Vagina (tissue), 2 donors: ENCODE data around the gene HSPA12A. TPM values are rescaled to one million over a fixed set of nuclear protein-coding genes. Genes with fewer than 3 reads are reported as not detected.

ENCODE experiments used
- DNase-seq, 2 donors: peaks; one replicate each; pipeline ENCODE4 v3.0.0-alpha.2; 2017; ENCODE audit errors: extremely low spot score in 2 of 2
- H3K27ac ChIP-seq: fragments of 200-600 bp; sonication (generic); one replicate; pipeline ENCODE4 v1.5.1; 2019
- H3K27me3 ChIP-seq: fragments of 200-600 bp; sonication (generic); one replicate; pipeline ENCODE4 v1.5.1; 2019
- H3K36me3 ChIP-seq, 2 donors: fragments of 200-600 bp; sonication (generic); one replicate each; pipeline ENCODE4 v1.5.1; 2017 to 2019
- H3K4me1 ChIP-seq: fragments of 200-600 bp; sonication (generic); one replicate; pipeline ENCODE4 v1.5.1; 2019
- H3K4me3 ChIP-seq, 2 donors: fragments of 200-600 bp; sonication (generic); 1 replicate in 1 of 2; 2 replicates in 1 of 2; pipeline ENCODE4 v1.5.1; 2016 to 2019
- H3K9me3 ChIP-seq: fragments of 200-600 bp; sonication (generic); one replicate; pipeline ENCODE4 v1.5.1; 2019
- POLR2A ChIP-seq, 2 donors: fragments of 450-650 bp; IDR thresholded peaks; one replicate each; pipeline ENCODE4 v1.6.1; 2017; ENCODE audit warnings: antibody characterized with exemption in 2 of 2, mild to moderate bottlenecking in 2 of 2, moderate library complexity in 2 of 2
- POLR2AphosphoS5 ChIP-seq, 2 donors: sonication (generic); formaldehyde crosslinking; IDR thresholded peaks; one replicate each; pipeline ENCODE4 v1.9.0; 2017; ENCODE audit warnings: antibody characterized with exemption in 2 of 2, mild to moderate bottlenecking in 2 of 2, low read depth in 1 of 2; ENCODE audit not compliant: insufficient read depth in 1 of 2
- intact Hi-C: fragments of 100-400 bp; cut with DNase I; formaldehyde crosslinking; loops from one replicate; pipeline ENCODE4 v1.15.1; 2023
- total RNA-seq: library from RNA; depleted of rRNA; stranded (reverse); fragments of >200 nt; gene quantifications from one replicate; pipeline ENCODE4 v1.2.3, GENCODE V29; 2016
- TF ChIP-seq, protein P1 (sequence below), 3 experiments: fragments of 450-650 bp in 2 of 3; fragments of 200-600 bp in 1 of 3; sonication (generic) in 1 of 3; IDR thresholded peaks; one replicate each; pipeline ENCODE4 v1.5.1; 2017 to 2019; ENCODE audit warnings: antibody characterized with exemption in 3 of 3, mild to moderate bottlenecking in 2 of 3, moderate library complexity in 2 of 3

HSPA12A gene
- total RNA-seq, 1 donor from 2014 or later, result 28.7 TPM

DNA sequence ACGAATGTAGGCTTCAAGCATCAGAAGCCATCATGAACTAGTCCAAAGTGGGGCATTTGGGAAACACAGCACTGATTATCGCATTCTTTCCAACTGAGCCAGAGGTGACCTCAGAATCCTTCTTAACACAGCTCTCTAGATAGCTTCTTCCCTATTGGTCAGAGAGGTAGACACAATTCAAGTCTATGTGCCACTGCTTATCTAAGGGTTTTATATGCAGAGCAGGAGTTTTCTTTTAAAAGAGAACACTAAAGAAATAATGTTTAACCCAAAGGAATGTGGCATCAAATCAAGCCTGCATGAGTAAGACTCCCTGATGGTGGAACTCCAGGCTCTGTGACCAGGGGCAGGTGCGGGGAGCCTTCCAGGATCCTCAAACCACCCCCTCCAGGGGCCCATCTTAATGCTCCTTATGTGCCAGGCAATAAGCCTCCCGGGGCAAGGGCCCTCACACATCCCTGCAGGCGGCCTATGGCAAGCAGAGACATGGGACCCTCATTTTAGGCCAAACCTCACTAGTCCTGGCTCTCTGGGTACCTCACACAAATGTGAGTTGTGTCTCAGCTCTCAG is 13.8 kb downstream of the HSPA12A start:
- TF ChIP-seq POLR2A (IDR thresholded peaks at IDR 0.05) (no peak), POLR2AphosphoS5 (IDR thresholded peaks at IDR 0.05; ENCODE audit: insufficient read depth in 1 of 2, low read depth in 1 of 2) (no peak)
- TF ChIP-seq, protein P1, sequence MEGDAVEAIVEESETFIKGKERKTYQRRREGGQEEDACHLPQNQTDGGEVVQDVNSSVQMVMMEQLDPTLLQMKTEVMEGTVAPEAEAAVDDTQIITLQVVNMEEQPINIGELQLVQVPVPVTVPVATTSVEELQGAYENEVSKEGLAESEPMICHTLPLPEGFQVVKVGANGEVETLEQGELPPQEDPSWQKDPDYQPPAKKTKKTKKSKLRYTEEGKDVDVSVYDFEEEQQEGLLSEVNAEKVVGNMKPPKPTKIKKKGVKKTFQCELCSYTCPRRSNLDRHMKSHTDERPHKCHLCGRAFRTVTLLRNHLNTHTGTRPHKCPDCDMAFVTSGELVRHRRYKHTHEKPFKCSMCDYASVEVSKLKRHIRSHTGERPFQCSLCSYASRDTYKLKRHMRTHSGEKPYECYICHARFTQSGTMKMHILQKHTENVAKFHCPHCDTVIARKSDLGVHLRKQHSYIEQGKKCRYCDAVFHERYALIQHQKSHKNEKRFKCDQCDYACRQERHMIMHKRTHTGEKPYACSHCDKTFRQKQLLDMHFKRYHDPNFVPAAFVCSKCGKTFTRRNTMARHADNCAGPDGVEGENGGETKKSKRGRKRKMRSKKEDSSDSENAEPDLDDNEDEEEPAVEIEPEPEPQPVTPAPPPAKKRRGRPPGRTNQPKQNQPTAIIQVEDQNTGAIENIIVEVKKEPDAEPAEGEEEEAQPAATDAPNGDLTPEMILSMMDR (IDR thresholded peaks at IDR 0.05), result no peak
- Histone ChIP-seq H3K27me3 (no peaks in the 10 kb centered on the region), H3K4me3 (no peak overlapping the region), H3K27ac (no peak overlapping the region), H3K36me3 (no peaks in the 10 kb centered on the region), H3K9me3 (no peaks in the 10 kb centered on the region), H3K4me1 (peaks cover 12% of the 10 kb centered on the region)
- DNase-seq, result no peak
- intact Hi-C loops, result no loop called here

DNA sequence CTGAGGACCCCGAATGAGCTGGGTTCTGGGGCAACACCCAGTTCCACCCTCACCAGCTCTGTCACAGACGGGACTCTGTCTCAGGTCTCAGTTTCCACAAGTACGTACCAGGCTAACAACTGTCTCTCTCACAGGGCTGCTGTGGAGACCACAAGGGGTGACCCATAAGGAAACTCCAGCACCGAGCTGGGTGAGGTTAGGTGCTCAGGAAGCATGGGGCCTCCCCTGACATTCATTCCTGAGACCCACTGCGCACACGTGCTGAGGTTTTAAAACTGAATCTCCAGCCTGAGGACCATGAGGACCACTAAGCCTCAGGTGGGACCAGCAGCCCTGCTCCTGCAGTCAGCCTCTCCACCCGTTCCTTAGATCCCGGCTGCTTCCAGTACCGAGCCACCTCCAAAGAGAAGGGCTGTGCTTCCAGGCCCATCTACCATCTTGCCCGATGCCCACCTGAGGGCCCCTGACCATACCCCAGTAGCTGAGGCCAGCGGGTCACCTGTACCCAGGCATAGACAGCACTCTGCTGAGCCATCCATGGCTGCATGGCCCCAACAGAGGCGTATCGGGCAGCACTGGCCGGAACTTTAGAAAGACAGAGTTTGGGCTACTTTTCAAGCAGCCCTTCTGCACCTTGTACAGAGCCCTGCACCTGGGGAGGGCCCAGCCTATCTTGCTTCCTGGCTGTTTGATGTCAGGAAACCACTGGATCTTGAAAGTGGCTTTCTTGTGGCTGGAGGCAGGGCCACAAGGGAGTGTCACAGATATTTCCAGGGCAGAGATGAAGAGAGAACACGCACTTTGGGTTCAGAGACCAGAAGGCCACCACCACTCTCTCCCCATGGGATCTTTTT is 18.7 kb downstream of the HSPA12A start:
- H3K9me3 ChIP-seq, result no peaks in the 10 kb centered on the region
- DNase-seq, result no peak
- no peak for TF ChIP-seq POLR2AphosphoS5 (IDR thresholded peaks at IDR 0.05; ENCODE audit: insufficient read depth in 1 of 2, low read depth in 1 of 2)
- TF ChIP-seq POLR2A (IDR thresholded peaks at IDR 0.05), result no peak
- TF ChIP-seq, protein P1 (IDR thresholded peaks at IDR 0.05), result no peak
- H3K4me3 ChIP-seq, result no peak overlapping the region
- no peaks in the 10 kb centered on the region for H3K27me3 ChIP-seq
- H3K4me1 ChIP-seq, result peaks cover 16% of the 10 kb centered on the region
- H3K36me3 ChIP-seq, result no peaks in the 10 kb centered on the region
- intact Hi-C loops, result no loop called here
- no peak overlapping the region for H3K27ac ChIP-seq

DNA sequence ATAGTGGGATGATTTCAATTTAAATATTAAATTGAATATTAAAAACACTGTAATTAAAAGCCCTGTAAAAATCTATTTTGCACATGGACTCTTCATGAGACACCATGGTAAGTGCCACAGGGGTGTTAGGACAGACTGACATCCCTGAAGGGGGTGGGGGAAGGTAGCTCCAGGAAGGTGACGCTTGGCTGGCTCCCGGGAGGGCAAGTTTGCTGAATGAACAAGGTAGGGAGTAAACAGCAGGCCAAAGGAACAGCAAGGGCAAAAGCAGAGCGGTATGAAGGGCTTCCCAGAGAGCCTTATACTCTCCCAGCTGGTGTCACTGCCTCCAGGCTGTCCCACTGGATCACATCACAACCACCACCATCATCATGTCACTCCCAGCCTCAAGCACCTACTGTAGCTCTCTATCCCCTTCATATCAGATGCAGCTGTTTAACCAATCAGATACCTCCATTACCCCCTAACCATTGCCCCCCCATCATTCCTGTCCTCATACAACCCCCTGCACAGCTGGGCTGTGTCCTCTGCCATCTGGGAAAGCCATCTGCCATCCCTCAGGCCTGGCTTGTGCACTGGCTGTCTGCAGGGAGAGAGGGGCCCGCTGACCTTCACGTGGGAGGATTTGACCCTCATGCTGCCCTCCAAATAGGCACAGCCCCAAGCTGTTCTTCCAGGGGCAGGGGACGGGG is 19.5 kb downstream of the HSPA12A start:
- intact Hi-C loops, result no loop called here
- no peaks in the 10 kb centered on the region for H3K36me3 ChIP-seq
- no peak for DNase-seq
- H3K9me3 ChIP-seq, result no peaks in the 10 kb centered on the region
- TF ChIP-seq, protein P1 (IDR thresholded peaks at IDR 0.05), result no peak
- no peak for TF ChIP-seq POLR2AphosphoS5 (IDR thresholded peaks at IDR 0.05; ENCODE audit: insufficient read depth in 1 of 2, low read depth in 1 of 2)
- TF ChIP-seq POLR2A (IDR thresholded peaks at IDR 0.05), result no peak
- no peak overlapping the region for H3K27ac ChIP-seq
- H3K4me1 ChIP-seq, result peaks cover 16% of the 10 kb centered on the region
- no peaks in the 10 kb centered on the region for H3K27me3 ChIP-seq
- no peak overlapping the region for H3K4me3 ChIP-seq

DNA sequence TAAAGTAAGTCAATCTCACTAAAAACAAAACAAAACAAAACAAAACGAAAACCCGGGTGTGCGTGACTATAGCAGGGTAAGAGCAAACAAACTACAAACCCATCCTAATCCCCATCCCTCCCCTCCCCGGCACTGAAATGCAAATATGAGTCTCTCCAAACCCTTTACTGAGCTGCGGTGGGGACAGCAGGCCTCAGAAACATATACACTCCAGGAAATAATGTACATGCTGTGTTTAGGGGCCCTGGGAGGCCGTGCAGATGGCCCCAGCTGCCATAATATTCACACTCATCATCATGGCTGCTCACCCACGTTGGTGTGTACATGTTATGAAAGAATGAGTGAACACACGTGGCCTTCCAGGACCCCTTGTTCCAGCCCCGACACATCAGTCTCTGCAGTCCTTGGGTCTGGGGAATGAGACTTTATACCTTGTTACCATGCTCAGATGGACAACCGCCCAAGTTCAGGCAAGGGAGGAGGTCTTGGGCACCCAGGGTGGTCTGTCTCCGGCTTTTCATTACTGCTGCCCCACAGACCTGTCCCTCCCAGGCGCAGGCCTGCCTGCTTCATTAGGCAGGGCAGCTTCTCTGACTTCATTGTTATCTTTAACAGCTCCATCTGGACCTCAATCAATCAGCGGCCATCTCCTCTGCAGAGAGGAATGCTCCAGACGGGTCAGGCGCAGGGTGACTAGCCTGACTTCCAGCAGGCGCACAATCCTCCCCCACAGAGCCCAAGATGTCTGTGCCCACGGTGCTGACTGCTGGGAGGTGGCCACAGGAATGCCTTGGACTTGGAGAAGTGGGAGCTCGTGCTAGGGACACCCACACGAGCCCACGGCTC is 20.6 kb downstream of the HSPA12A start:
- Histone ChIP-seq H3K4me3 (no peak overlapping the region), H3K27me3 (no peaks in the 10 kb centered on the region), H3K36me3 (no peaks in the 10 kb centered on the region), H3K27ac (no peak overlapping the region), H3K4me1 (peaks cover 16% of the 10 kb centered on the region), H3K9me3 (no peaks in the 10 kb centered on the region)
- intact Hi-C loops, result no loop called here
- TF ChIP-seq, protein P1 (IDR thresholded peaks at IDR 0.05), result no peak
- TF ChIP-seq POLR2A (IDR thresholded peaks at IDR 0.05) (no peak), POLR2AphosphoS5 (IDR thresholded peaks at IDR 0.05; ENCODE audit: insufficient read depth in 1 of 2, low read depth in 1 of 2) (no peak)
- no peak for DNase-seq
